ENCODE data around the gene ENO1. TPM values are rescaled to one million over a fixed set of nuclear protein-coding genes. Genes with fewer than 3 reads are reported as not detected.
A peak's percentile ranks its signal among the peaks of the same experiment; 100 is the strongest.
"Not testable (repeated sequence)": the region's sequence is repeated elsewhere in the genome, so short reads cannot be mapped to it uniquely, and the experiment has no call there.

Gene ENO1
- 334 TPM for total RNA-seq
- 100 to 1,000 TPM; 358 to 469 (median 404) TPM for polyA plus RNA-seq (ENCODE audit: insufficient read depth in 1 of 8, insufficient read length in 8 of 8, low replicate concordance in 1 of 8)
- long read RNA-seq, donor 1, transcript ENO1-201 (12 exons, 1,781 nt) = major isoform, 36 of 90 reads
- long read RNA-seq, donor 1, transcript ENO1-217 (12 exons, 1,782 nt) = minor isoform, 15 of 90 reads
- long read RNA-seq, donor 1, partial matches to known transcripts = 38 of 90 reads
- long read RNA-seq, donor 1, other reads (novel, unspliced or antisense) = 0 of 90 reads
- long read RNA-seq, donor 2, transcript ENO1-201 (12 exons, 1,781 nt) = major isoform, 13 of 17 reads
- long read RNA-seq, donor 2, partial matches to known transcripts = 0 of 17 reads
- long read RNA-seq, donor 2, other reads (novel, unspliced or antisense) = 0 of 17 reads
- long read RNA-seq, donor 3, transcript ENO1-217 (12 exons, 1,782 nt) = minor isoform, 35 of 165 reads
- long read RNA-seq, donor 3, transcript ENO1-201 (12 exons, 1,781 nt) = major isoform, 54 of 165 reads
- long read RNA-seq, donor 3, partial matches to known transcripts = 67 of 165 reads
- long read RNA-seq, donor 3, other reads (novel, unspliced or antisense) = 6 of 165 reads
- long read RNA-seq, donor 4, transcript ENO1-201 (12 exons, 1,781 nt) = major isoform, 35 of 108 reads
- long read RNA-seq, donor 4, transcript ENO1-217 (12 exons, 1,782 nt) = minor isoform, 18 of 108 reads
- long read RNA-seq, donor 4, partial matches to known transcripts = 51 of 108 reads
- long read RNA-seq, donor 4, other reads (novel, unspliced or antisense) = 0 of 108 reads
- long read RNA-seq, donor 5, transcript ENO1-201 (12 exons, 1,781 nt) = major isoform, 160 of 480 reads
- long read RNA-seq, donor 5, transcript ENO1-217 (12 exons, 1,782 nt) = minor isoform, 55 of 480 reads
- long read RNA-seq, donor 5, partial matches to known transcripts = 244 of 480 reads
- long read RNA-seq, donor 5, other reads (novel, unspliced or antisense) = 14 of 480 reads
- long read RNA-seq, donor 6, transcript ENO1-217 (12 exons, 1,782 nt) = minor isoform, 75 of 330 reads
- long read RNA-seq, donor 6, transcript ENO1-201 (12 exons, 1,781 nt) = major isoform, 122 of 330 reads
- long read RNA-seq, donor 6, transcript ENO1-206 (3 exons, 1,247 nt) = minor isoform, 8 of 330 reads
- long read RNA-seq, donor 6, partial matches to known transcripts = 106 of 330 reads
- long read RNA-seq, donor 6, other reads (novel, unspliced or antisense) = 18 of 330 reads
- long read RNA-seq, donor 7, transcript ENO1-201 (12 exons, 1,781 nt) = major isoform, 95 of 271 reads
- long read RNA-seq, donor 7, transcript ENO1-217 (12 exons, 1,782 nt) = minor isoform, 38 of 271 reads
- long read RNA-seq, donor 7, partial matches to known transcripts = 127 of 271 reads
- long read RNA-seq, donor 7, other reads (novel, unspliced or antisense) = 7 of 271 reads
- long read RNA-seq, donor 8, transcript ENO1-217 (12 exons, 1,782 nt) = minor isoform, 29 of 158 reads
- long read RNA-seq, donor 8, transcript ENO1-201 (12 exons, 1,781 nt) = major isoform, 58 of 158 reads
- long read RNA-seq, donor 8, partial matches to known transcripts = 64 of 158 reads
- long read RNA-seq, donor 8, other reads (novel, unspliced or antisense) = 0 of 158 reads
- long read RNA-seq, donor 9, transcript ENO1-201 (12 exons, 1,781 nt) = major isoform, 43 of 155 reads
- long read RNA-seq, donor 9, transcript ENO1-217 (12 exons, 1,782 nt) = minor isoform, 29 of 155 reads
- long read RNA-seq, donor 9, partial matches to known transcripts = 80 of 155 reads
- long read RNA-seq, donor 9, other reads (novel, unspliced or antisense) = 0 of 155 reads
- long read RNA-seq, donor 10, transcript ENO1-217 (12 exons, 1,782 nt) = minor isoform, 48 of 173 reads
- long read RNA-seq, donor 10, transcript ENO1-201 (12 exons, 1,781 nt) = major isoform, 88 of 173 reads
- long read RNA-seq, donor 10, partial matches to known transcripts = 35 of 173 reads
- long read RNA-seq, donor 10, other reads (novel, unspliced or antisense) = 0 of 173 reads
- long read RNA-seq, donor 11, transcript ENO1-201 (12 exons, 1,781 nt) = major isoform, 60 of 157 reads
- long read RNA-seq, donor 11, transcript ENO1-217 (12 exons, 1,782 nt) = minor isoform, 27 of 157 reads
- long read RNA-seq, donor 11, partial matches to known transcripts = 64 of 157 reads
- long read RNA-seq, donor 11, other reads (novel, unspliced or antisense) = 5 of 157 reads

DNA sequence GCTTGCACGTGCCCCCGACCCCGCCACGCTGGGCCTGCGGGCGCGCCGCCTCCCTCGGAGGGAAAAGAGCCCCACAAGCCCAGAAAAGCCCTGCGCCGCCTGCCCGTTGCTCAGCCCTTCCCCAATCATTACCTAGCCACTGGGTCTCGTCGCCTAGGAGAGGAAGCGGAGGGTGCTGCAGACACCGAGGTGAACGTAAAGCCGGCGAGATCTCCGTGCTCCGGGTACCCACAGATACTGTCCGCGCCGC, at the start of gene ENO1:
TSS of gene ENO1 (minus strand) at position 239 of the 250 bp plus-strand sequence. CDS start 3,778 bp downstream, outside the sequence.
- 0% methylated on average over 24 of the region's 24 CpGs for WGBS (ENCODE audit: insufficient coverage)
- peak within 1 kb of the TSS; percentile 100 for H3K27ac ChIP-seq (ENCODE audit: low read length)
- H3K4me1 ChIP-seq (ENCODE audit: control insufficient read depth, insufficient read depth, low read length) = peaks cover 44% of the 10 kb centered on the region
- no peak for DNase-seq
- H3K9me3 ChIP-seq (replicated peaks; ENCODE audit: control insufficient read depth, low read depth, low read length) = no peaks in the 10 kb centered on the region
- H3K27me3 ChIP-seq (ENCODE audit: control insufficient read depth, insufficient read depth, low read length) = no peaks in the 10 kb centered on the region
- peak within 1 kb of the TSS; percentile 95 for H3K4me3 ChIP-seq (ENCODE audit: low read length)
- peaks cover 29% of the 10 kb centered on the region for H3K36me3 ChIP-seq (ENCODE audit: control insufficient read depth, insufficient read depth, low read length)

GRCh38 chr1:8926707-8927694, 48.5 kb upstream of the ENO1 start:
- H3K27me3 ChIP-seq (ENCODE audit: control insufficient read depth, insufficient read depth, low read length) = peaks cover 4% of the 10 kb centered on the region
- H3K36me3 ChIP-seq (ENCODE audit: control insufficient read depth, insufficient read depth, low read length) = no peaks in the 10 kb centered on the region
- H3K27ac ChIP-seq (ENCODE audit: low read length) = no peak overlapping the region
- H3K9me3 ChIP-seq (replicated peaks; ENCODE audit: control insufficient read depth, low read depth, low read length) = no peaks in the 10 kb centered on the region
- 79% methylated on average over 4 of the region's 12 CpGs for WGBS (ENCODE audit: insufficient coverage)
- no peak for DNase-seq
- no peak overlapping the region for H3K4me3 ChIP-seq (ENCODE audit: low read length)
- no peaks in the 10 kb centered on the region for H3K4me1 ChIP-seq (ENCODE audit: control insufficient read depth, insufficient read depth, low read length)

GRCh38 chr1:8925960-8926359, 47.5 kb upstream of the ENO1 start:
- Histone ChIP-seq H3K27me3 (ENCODE audit: control insufficient read depth, insufficient read depth, low read length) (peaks cover 4% of the 10 kb centered on the region), H3K4me3 (ENCODE audit: low read length) (no peak overlapping the region), H3K4me1 (ENCODE audit: control insufficient read depth, insufficient read depth, low read length) (no peaks in the 10 kb centered on the region), H3K36me3 (ENCODE audit: control insufficient read depth, insufficient read depth, low read length) (no peaks in the 10 kb centered on the region), H3K27ac (ENCODE audit: low read length) (no peak overlapping the region), H3K9me3 (replicated peaks; ENCODE audit: control insufficient read depth, low read depth, low read length) (no peaks in the 10 kb centered on the region)
- WGBS (ENCODE audit: insufficient coverage) = 84% methylated on average over 9 of the region's 9 CpGs
- DNase-seq = no peak

DNA sequence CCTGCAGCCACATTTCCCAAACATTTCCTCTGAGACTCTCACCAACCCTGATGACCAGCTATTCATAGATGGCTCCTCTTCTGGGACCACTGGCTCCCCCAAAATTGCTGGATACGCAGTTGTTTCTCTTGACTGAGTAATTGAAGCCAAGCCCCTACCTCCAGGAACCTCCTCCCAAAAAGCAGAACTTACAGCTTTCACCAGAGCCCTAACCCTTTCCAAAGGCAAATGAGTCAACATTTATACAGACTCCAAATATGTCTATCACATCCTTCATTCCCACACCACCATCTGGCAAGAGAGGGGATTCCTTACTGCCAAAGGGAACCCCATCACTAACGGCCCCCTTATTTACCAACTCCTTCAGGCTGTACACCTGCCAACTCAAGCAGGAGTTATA, 46.9 kb upstream of the ENO1 start:
- H3K4me1 ChIP-seq (ENCODE audit: control insufficient read depth, insufficient read depth, low read length) = no peaks in the 10 kb centered on the region
- no peaks in the 10 kb centered on the region for H3K36me3 ChIP-seq (ENCODE audit: control insufficient read depth, insufficient read depth, low read length)
- WGBS (ENCODE audit: insufficient coverage) = 53% methylated on average over 2 of the region's 2 CpGs
- H3K9me3 ChIP-seq (replicated peaks; ENCODE audit: control insufficient read depth, low read depth, low read length) = no peaks in the 10 kb centered on the region
- H3K27me3 ChIP-seq (ENCODE audit: control insufficient read depth, insufficient read depth, low read length) = peaks cover 4% of the 10 kb centered on the region
- DNase-seq = no peak
- no peak overlapping the region for H3K4me3 ChIP-seq (ENCODE audit: low read length)
- H3K27ac ChIP-seq (ENCODE audit: low read length) = no peak overlapping the region

DNA sequence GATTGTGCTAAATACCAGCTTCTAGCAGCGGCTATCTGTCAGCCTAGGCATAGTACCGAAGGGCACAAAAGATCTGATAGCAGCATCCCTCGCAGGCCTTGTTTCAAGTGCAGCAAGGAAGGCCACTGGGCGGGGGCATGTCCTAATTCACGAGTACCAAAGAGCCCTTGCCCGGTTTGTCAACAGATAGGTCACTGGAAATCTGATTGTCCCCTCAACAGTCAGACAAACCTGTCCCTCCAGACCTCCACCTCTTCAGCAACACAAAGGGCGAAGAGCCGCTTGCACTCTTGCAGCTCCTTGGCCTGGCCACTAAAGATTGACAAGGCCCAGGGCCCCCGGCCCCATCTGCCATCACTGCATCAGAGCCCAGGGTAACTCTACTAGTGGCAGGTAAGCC, 44.5 kb upstream of the ENO1 start:
- Histone ChIP-seq H3K27me3 (ENCODE audit: control insufficient read depth, insufficient read depth, low read length) (peaks cover 4% of the 10 kb centered on the region), H3K4me1 (ENCODE audit: control insufficient read depth, insufficient read depth, low read length) (no peaks in the 10 kb centered on the region), H3K27ac (ENCODE audit: low read length) (no peak overlapping the region), H3K4me3 (ENCODE audit: low read length) (no peak overlapping the region), H3K36me3 (ENCODE audit: control insufficient read depth, insufficient read depth, low read length) (no peaks in the 10 kb centered on the region), H3K9me3 (replicated peaks; ENCODE audit: control insufficient read depth, low read depth, low read length) (no peaks in the 10 kb centered on the region)
- no peak for DNase-seq
- 80% methylated on average over 8 of the region's 9 CpGs for WGBS (ENCODE audit: insufficient coverage)

DNA sequence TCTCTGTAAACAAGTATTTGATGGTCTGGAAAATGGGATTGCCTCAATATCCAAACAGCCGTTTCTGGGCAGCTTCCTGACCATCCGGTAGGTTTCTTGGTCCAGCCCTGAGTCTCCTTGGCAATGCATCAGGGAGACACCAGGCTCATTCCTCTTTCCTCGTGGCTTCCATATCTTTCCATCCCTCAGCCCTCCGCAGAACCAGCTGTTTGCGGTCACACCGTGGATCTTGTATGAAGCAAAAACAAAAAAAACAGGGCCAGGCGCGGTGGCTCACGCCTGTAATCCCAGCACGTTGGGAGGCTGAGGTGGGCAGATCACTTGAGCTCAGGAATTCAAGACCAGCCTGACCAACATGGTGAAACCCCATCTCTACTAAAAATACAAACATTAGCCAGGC, 39.0 kb upstream of the ENO1 start:
- not testable (repeated sequence) for H3K9me3 ChIP-seq (replicated peaks; ENCODE audit: control insufficient read depth, low read depth, low read length); H3K4me1 ChIP-seq (ENCODE audit: control insufficient read depth, insufficient read depth, low read length); H3K27ac ChIP-seq (ENCODE audit: low read length); H3K4me3 ChIP-seq (ENCODE audit: low read length); H3K27me3 ChIP-seq (ENCODE audit: control insufficient read depth, insufficient read depth, low read length); DNase-seq; H3K36me3 ChIP-seq (ENCODE audit: control insufficient read depth, insufficient read depth, low read length)
- WGBS (ENCODE audit: insufficient coverage) = 92% methylated on average over 9 of the region's 10 CpGs

- no CpG with 5 or more reads among the region's 3 CpGs for WGBS (ENCODE audit: insufficient coverage)
- Histone ChIP-seq H3K27ac (ENCODE audit: low read length) (no peak overlapping the region), H3K9me3 (replicated peaks; ENCODE audit: control insufficient read depth, low read depth, low read length) (peaks cover 4% of the 10 kb centered on the region), H3K4me3 (ENCODE audit: low read length) (no peak overlapping the region), H3K27me3 (ENCODE audit: control insufficient read depth, insufficient read depth, low read length) (peaks cover 5% of the 10 kb centered on the region), H3K36me3 (ENCODE audit: control insufficient read depth, insufficient read depth, low read length) (no peaks in the 10 kb centered on the region), H3K4me1 (ENCODE audit: control insufficient read depth, insufficient read depth, low read length) (no peaks in the 10 kb centered on the region)
- no peak for DNase-seq
These were observed 37.0 kb upstream of the ENO1 start for GRCh38 chr1:8915446-8915845.

DNA sequence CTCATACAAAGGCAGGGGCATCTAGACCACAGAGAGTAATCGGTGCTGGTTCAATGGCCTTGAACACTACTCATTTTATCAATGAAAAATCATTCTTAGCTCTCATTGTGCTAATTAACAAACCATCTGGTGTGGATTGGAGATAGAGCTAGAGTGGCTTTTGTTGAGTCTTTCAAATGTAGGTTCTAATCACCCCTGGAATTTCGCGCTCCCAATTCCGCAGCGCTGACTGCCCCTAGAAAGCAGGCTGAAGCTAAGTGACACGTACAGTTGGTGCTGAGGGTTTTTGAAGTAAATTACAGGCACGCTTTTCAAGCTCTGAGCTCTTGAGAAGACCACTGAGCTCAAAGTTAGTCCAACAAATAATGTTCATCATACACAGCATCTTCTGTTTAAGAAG, 36.0 kb upstream of the ENO1 start:
- Histone ChIP-seq H3K9me3 (replicated peaks; ENCODE audit: control insufficient read depth, low read depth, low read length) (peaks cover 7% of the 10 kb centered on the region), H3K4me1 (ENCODE audit: control insufficient read depth, insufficient read depth, low read length) (no peaks in the 10 kb centered on the region), H3K36me3 (ENCODE audit: control insufficient read depth, insufficient read depth, low read length) (no peaks in the 10 kb centered on the region), H3K27me3 (ENCODE audit: control insufficient read depth, insufficient read depth, low read length) (peaks cover 5% of the 10 kb centered on the region), H3K27ac (ENCODE audit: low read length) (no peak overlapping the region), H3K4me3 (ENCODE audit: low read length) (no peak overlapping the region)
- no peak for DNase-seq
- 80% methylated on average over 6 of the region's 7 CpGs for WGBS (ENCODE audit: insufficient coverage)
